Left lung (tissue), 10 donors: ENCODE results near the gene CNOT6L. TPM values are rescaled to one million over a fixed set of nuclear protein-coding genes. Genes with fewer than 3 reads are reported as not detected.

ENCODE experiments used
- ATAC-seq: fragments of 200-7000 bp; cut with Tn5 transposase; one replicate; pipeline ENCODE4 v1.9.1; 2020; ENCODE audit warnings: moderate library complexity
- DNase-seq, 4 donors: peaks; one replicate each; pipeline ENCODE4 v3.0.0-alpha.2; 2013 to 2020
- H3K27ac ChIP-seq, 2 donors: fragments of 200-600 bp; sonication (generic) in 1 of 2; one replicate each; pipeline versions ENCODE4 v1.5.0 to v1.8.0; 2020 to 2021
- H3K27me3 ChIP-seq, 2 donors: fragments of 200-600 bp; sonication (generic) in 1 of 2; one replicate each; pipeline versions ENCODE4 v1.5.0 to v1.8.0; 2020 to 2021
- H3K36me3 ChIP-seq, 2 donors: fragments of 200-600 bp; sonication (generic) in 1 of 2; one replicate each; pipeline versions ENCODE4 v1.5.0 to v1.8.0; 2020 to 2021
- H3K4me1 ChIP-seq, 2 donors: fragments of 200-600 bp; one replicate each; pipeline ENCODE4 v1.8.0; 2021
- H3K4me3 ChIP-seq, 2 donors: fragments of 200-600 bp; sonication (generic) in 1 of 2; one replicate each; pipeline versions ENCODE4 v1.5.0 to v1.8.0; 2020 to 2021; ENCODE audit warnings: mild to moderate bottlenecking in 1 of 2
- H3K9me3 ChIP-seq, 2 donors: fragments of 200-600 bp; sonication (generic) in 1 of 2; one replicate each; pipeline versions ENCODE4 v1.5.0 to v1.8.0; 2020 to 2021
- intact Hi-C, 2 donors: fragments of 100-400 bp; cut with DNase I; formaldehyde crosslinking; loops; one replicate each; pipeline versions ENCODE4 v1.11.2 to v1.14.2; 2022
- polyA plus RNA-seq, 6 donors: library from polyadenylated mRNA; unstranded; fragments of 120-200 nt; gene quantifications; one replicate each; pipeline ENCODE4 v1.2.1, GENCODE V29; 2013; ENCODE audit not compliant: insufficient read length in 6 of 6
- total RNA-seq, 2 donors: library from RNA; stranded (reverse); fragmentation: NEBNext Ultra II Directional; extraction: Animal tissue kit (Norgen Biotek cat#: 25700); gene quantifications; one replicate each; pipeline ENCODE4 v1.2.1, GENCODE V29; 2021
- TF ChIP-seq, protein P1 (sequence below), 2 donors: fragments of 200-600 bp; sonication (generic) in 1 of 2; IDR thresholded peaks; one replicate each; pipeline versions ENCODE4 v1.5.0 to v1.8.0; 2021; ENCODE audit warnings: antibody characterized with exemption in 2 of 2
- donor health status: DM: no; HTN: yes; CAD: no.
- donor health status: DM: no; HTN: no; CAD: no.

CNOT6L gene
- total and polyA plus RNA-seq, 8 donors, result 29.8 to 43.5 (median 34.0) TPM

GRCh38 chr4:77703666-77704065, 115.5 kb downstream of the CNOT6L start:
- no peak for ATAC-seq
- H3K27me3 ChIP-seq, result no peaks in the 10 kb centered on the region
- no peak overlapping the region for H3K27ac ChIP-seq
- no peaks in the 10 kb centered on the region for H3K9me3 ChIP-seq
- H3K4me1 ChIP-seq, result no peaks in the 10 kb centered on the region
- H3K36me3 ChIP-seq, result no peaks in the 10 kb centered on the region
- intact Hi-C loops, result no loop called here
- no peak overlapping the region for H3K4me3 ChIP-seq
- TF ChIP-seq, protein P1, sequence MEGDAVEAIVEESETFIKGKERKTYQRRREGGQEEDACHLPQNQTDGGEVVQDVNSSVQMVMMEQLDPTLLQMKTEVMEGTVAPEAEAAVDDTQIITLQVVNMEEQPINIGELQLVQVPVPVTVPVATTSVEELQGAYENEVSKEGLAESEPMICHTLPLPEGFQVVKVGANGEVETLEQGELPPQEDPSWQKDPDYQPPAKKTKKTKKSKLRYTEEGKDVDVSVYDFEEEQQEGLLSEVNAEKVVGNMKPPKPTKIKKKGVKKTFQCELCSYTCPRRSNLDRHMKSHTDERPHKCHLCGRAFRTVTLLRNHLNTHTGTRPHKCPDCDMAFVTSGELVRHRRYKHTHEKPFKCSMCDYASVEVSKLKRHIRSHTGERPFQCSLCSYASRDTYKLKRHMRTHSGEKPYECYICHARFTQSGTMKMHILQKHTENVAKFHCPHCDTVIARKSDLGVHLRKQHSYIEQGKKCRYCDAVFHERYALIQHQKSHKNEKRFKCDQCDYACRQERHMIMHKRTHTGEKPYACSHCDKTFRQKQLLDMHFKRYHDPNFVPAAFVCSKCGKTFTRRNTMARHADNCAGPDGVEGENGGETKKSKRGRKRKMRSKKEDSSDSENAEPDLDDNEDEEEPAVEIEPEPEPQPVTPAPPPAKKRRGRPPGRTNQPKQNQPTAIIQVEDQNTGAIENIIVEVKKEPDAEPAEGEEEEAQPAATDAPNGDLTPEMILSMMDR (IDR thresholded peaks at IDR 0.05), result no peak
- DNase-seq, result no peak

- no peaks in the 10 kb centered on the region for H3K36me3 ChIP-seq
- H3K27ac ChIP-seq, result no peak overlapping the region
- no peak overlapping the region for H3K4me3 ChIP-seq
- DNase-seq (no peak), ATAC-seq (no peak)
- H3K4me1 ChIP-seq, result no peaks in the 10 kb centered on the region
- TF ChIP-seq, protein P1 (IDR thresholded peaks at IDR 0.05), result no peak
- intact Hi-C loops, result no loop called here
- H3K27me3 ChIP-seq, result no peaks in the 10 kb centered on the region
- no peaks in the 10 kb centered on the region for H3K9me3 ChIP-seq
Measured at GRCh38 chr4:77701121-77701520, 118.0 kb downstream of the CNOT6L start.

- no peaks in the 10 kb centered on the region for H3K36me3 ChIP-seq
- intact Hi-C loops, result no loop called here
- H3K27me3 ChIP-seq, result no peaks in the 10 kb centered on the region
- ATAC-seq (no peak), DNase-seq (peak in 2 of 4 donors; percentile 52 to 62)
- TF ChIP-seq, protein P1 (IDR thresholded peaks at IDR 0.05), result no peak
- H3K4me3 ChIP-seq, result no peak overlapping the region
- no peak overlapping the region for H3K27ac ChIP-seq
- no peaks in the 10 kb centered on the region for H3K4me1 ChIP-seq
- H3K9me3 ChIP-seq, result no peaks in the 10 kb centered on the region
Measured at GRCh38 chr4:77699731-77700210, 119.4 kb downstream of the CNOT6L start.

- ATAC-seq (peak; percentile 93), DNase-seq (peak in 2 of 4 donors; percentile 56 to 76)
- Histone ChIP-seq H3K4me3 (no peak overlapping the region), H3K36me3 (no peaks in the 10 kb centered on the region), H3K9me3 (no peaks in the 10 kb centered on the region), H3K27me3 (no peaks in the 10 kb centered on the region), H3K4me1 (no peaks in the 10 kb centered on the region), H3K27ac (peak overlapping the region in 1 of 2 donors; percentile 33)
- intact Hi-C loops, result no loop called here
- TF ChIP-seq, protein P1 (IDR thresholded peaks at IDR 0.05), result peak; percentile 23 to 25
Measured at GRCh38 chr4:77697860-77698590, 121.1 kb downstream of the CNOT6L start.

DNA sequence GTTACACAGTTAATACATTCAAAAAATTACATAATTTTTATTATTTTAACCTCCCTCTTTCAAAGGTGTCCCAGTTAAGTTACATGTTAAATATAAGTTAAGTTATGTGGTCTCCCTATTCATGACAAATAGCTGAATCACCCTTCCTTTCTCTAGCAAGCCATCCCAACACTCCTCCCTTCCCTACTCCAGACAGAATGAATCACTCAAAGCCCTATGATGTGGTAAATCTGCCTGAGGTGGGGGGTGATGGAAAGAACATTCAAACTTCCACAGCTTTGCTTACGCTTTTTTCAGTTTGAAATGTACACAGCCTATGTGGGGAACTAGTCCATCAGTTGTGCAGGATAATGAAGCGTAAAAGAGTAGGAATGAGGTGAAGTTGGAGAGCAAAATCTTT, 123.4 kb downstream of the CNOT6L start:
- Histone ChIP-seq H3K27me3 (no peaks in the 10 kb centered on the region), H3K4me1 (no peaks in the 10 kb centered on the region), H3K4me3 (no peak overlapping the region), H3K36me3 (no peaks in the 10 kb centered on the region), H3K9me3 (no peaks in the 10 kb centered on the region), H3K27ac (no peak overlapping the region)
- TF ChIP-seq, protein P1 (IDR thresholded peaks at IDR 0.05), result no peak
- no peak for DNase-seq
- peak; percentile 47 for ATAC-seq
- intact Hi-C loops, result no loop called here
